OCI-LY1 (cell line): Measurements from ENCODE around the gene CHRM4.

Experiments used
- CTCF ChIP-seq: fragments of 200-600 bp; sonication (generic), shearing (Covaris generic); IDR thresholded peaks from 2 replicates; pipeline ENCODE4 v1.5.1; 2017; ENCODE audit warnings: mild to moderate bottlenecking, antibody characterized with exemption, low read length, moderate library complexity, mixed read lengths
- EZH2 ChIP-seq: fragments of 200-600 bp; sonication (generic), shearing (Covaris generic); IDR thresholded peaks from 2 replicates; pipeline ENCODE4 v1.8.0; 2017; ENCODE audit warnings: borderline replicate concordance, mixed run types, mild to moderate bottlenecking, antibody characterized with exemption, low read length, moderate library complexity, mixed read lengths

DNA sequence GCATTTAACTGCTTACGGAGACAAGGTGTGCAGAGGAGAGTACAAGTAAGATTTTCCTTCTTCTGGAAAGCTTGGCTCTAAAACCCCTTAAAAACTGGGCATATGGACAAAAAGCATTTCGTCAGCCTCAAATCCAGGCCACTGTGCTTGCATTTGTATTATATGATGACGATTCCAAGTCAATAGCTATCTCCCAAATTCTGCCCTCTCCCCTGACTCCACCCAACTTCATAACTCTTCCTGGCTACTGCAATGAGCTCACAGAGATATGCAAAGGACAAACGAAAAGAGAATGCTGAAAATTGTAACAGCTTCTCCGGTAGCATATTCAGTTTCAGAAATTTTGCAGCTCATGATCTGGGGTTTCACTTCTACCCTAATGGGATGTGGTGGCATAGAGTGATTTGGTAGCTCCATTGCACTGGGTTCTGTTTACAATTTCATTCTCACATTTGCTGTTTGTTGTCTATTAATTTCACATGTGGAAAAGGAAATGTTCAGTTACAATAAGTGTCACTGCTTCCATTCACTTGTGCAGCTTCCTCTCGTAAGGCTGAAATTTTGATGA, 45.6 kb upstream of the CHRM4 start:
- no peak for TF ChIP-seq CTCF
- no peak for TF ChIP-seq EZH2
